H1 (cell line): Measurements from ENCODE around the gene SOCS3. TPM values are rescaled to one million over a fixed set of nuclear protein-coding genes. Genes with fewer than 3 reads are reported as not detected.

Source experiments
- PHF8 ChIP-seq: fragments of 200-600 bp; sonication (generic); conservative IDR thresholded peaks from 2 replicates; pipeline ENCODE4 v1.7.1; 2012; ENCODE audit warnings: low read depth, mild to moderate bottlenecking, inconsistent platforms, low read length, moderate library complexity
- POLR2AphosphoS5 ChIP-seq: IDR thresholded peaks from 2 replicates; pipeline ENCODE4 v1.6.1; 2011; ENCODE audit warnings: low read depth, low read length
- RNF2 ChIP-seq: fragments of 200-900, 300-1000 bp; sonication (generic); IDR thresholded peaks from 2 replicates; pipeline ENCODE4 v1.7.1; 2016; ENCODE audit warnings: borderline replicate concordance, low read depth, mild to moderate bottlenecking, antibody characterized with exemption, low read length; ENCODE audit not compliant: poor library complexity, severe bottlenecking; ENCODE audit errors: missing control alignments
- SUZ12 ChIP-seq: fragments of 200-600 bp; sonication (generic); IDR thresholded peaks from 2 replicates; pipeline ENCODE4 v1.6.1; 2012; ENCODE audit warnings: mild to moderate bottlenecking, inconsistent platforms, low read length, moderate library complexity, mixed read lengths
- polyA plus RNA-seq, 7 experiments: library from polyadenylated mRNA; depleted of rRNA in 3 of 7; stranded (reverse) in 5 of 7; unstranded in 2 of 7; fragments of >200 nt in 5 of 7; fragments of 200-250 nt in 2 of 7; gene quantifications; 1 replicate in 5 of 7; 2 replicates in 1 of 7; 4 replicates in 1 of 7; pipeline versions ENCODE4 v1.2.1 to v1.2.3, GENCODE V29; 2011 to 2013; ENCODE audit warnings: missing spikeins in 2 of 7, mixed read lengths in 2 of 7
- total RNA-seq: library from RNA; stranded (reverse); fragmentation: NEBNext Ultra II Directional; extraction: Animal tissue kit (Norgen Biotek cat#: 25700); gene quantifications from 2 replicates; pipeline ENCODE4 v1.2.1, GENCODE V29; 2021

The SOCS3 gene
- total and polyA plus RNA-seq, 2 of the 8 experiments (the other 6 are each of a cell fraction or from before 2014, with no cell fraction given), result 10.1 to 47.9 TPM

GRCh38 chr17:78355701-78356100 is 4.2 kb downstream of the SOCS3 start (continued):
- TF ChIP-seq SUZ12 (no peak), RNF2 (no peak), PHF8 (no peak), POLR2AphosphoS5 (no peak)
